K562 (cell line): ENCODE measurements around the gene LAMTOR4. TPM values are rescaled to one million over a fixed set of nuclear protein-coding genes. Genes with fewer than 3 reads are reported as not detected.

ENCODE experiments used
- AFF4 ChIP-seq: sonication (generic); formaldehyde crosslinking; IDR thresholded peaks from 2 replicates; pipeline ENCODE4 v1.8.0; 2023; ENCODE audit warnings: mild to moderate bottlenecking, missing genetic modification reagents
- ARID3A ChIP-seq: IDR thresholded peaks from 2 replicates; pipeline ENCODE4 v1.6.1; 2012; ENCODE audit warnings: low read depth, low read length, improper control_type of control experiment, borderline replicate concordance
- CC2D1A ChIP-seq: fragments of 450-650 bp; IDR thresholded peaks from 2 replicates; pipeline ENCODE4 v1.6.1; 2017; ENCODE audit warnings: mild to moderate bottlenecking
- E2F6 ChIP-seq, 2 experiments: IDR thresholded peaks; 2 replicates each; pipeline ENCODE4 v1.6.1; 2011; ENCODE audit warnings: borderline replicate concordance in 1 of 2, control low read depth in 1 of 2, low read depth in 1 of 2, low read length in 1 of 2, mild to moderate bottlenecking in 1 of 2, mixed read lengths in 1 of 2, moderate library complexity in 1 of 2; ENCODE audit not compliant: insufficient read depth in 1 of 2, insufficient read length in 1 of 2, poor library complexity in 1 of 2, severe bottlenecking in 1 of 2; ENCODE audit errors: extremely low read depth in 1 of 2
- ELF2 ChIP-seq: fragments of 250-450 bp; sonication (Bioruptor Pico); IDR thresholded peaks from 2 replicates; pipeline ENCODE4 v1.5.0; 2021; ENCODE audit warnings: mild to moderate bottlenecking
- ESRRB ChIP-seq: fragments of 250-450 bp; sonication (Bioruptor Pico); IDR thresholded peaks from 2 replicates; pipeline ENCODE4 v1.5.0; 2020; ENCODE audit warnings: mild to moderate bottlenecking, moderate library complexity, borderline replicate concordance
- FOXP1 ChIP-seq: sonication (generic); formaldehyde crosslinking; IDR thresholded peaks from 2 replicates; pipeline ENCODE4 v1.8.0; 2022; ENCODE audit warnings: mild to moderate bottlenecking, missing genetic modification reagents
- JUND ChIP-seq, 2 experiments: IDR thresholded peaks; 2 replicates in 1 of 2; 3 replicates in 1 of 2; pipeline ENCODE4 v1.6.1; 2011; ENCODE audit warnings: borderline replicate concordance in 2 of 2, low read depth in 2 of 2, low read length in 2 of 2, improper control_type of control experiment in 1 of 2, missing biosample characterization in 1 of 2, missing genetic modification characterization in 1 of 2, missing genetic modification reagents in 1 of 2
- MAFK ChIP-seq: IDR thresholded peaks from 2 replicates; pipeline ENCODE4 v1.6.1; 2011; ENCODE audit warnings: low read length, improper control_type of control experiment
- POLR2AphosphoS2 ChIP-seq: IDR thresholded peaks from 2 replicates; pipeline ENCODE4 v1.6.1; 2012; ENCODE audit warnings: low read length, improper control_type of control experiment
- PRMT5 ChIP-seq: sonication (generic); formaldehyde crosslinking; IDR thresholded peaks from 2 replicates; pipeline ENCODE4 v1.5.0; 2020; ENCODE audit warnings: missing genetic modification reagents
- SMC3 ChIP-seq: conservative IDR thresholded peaks from 2 replicates; pipeline ENCODE4 v1.6.1; 2011; ENCODE audit warnings: low read depth, low read length, improper control_type of control experiment; ENCODE audit not compliant: insufficient read depth
- ZNF232 ChIP-seq: sonication (generic); formaldehyde crosslinking; IDR thresholded peaks from 2 replicates; pipeline ENCODE4 v1.8.0; 2022; ENCODE audit warnings: mild to moderate bottlenecking, missing genetic modification reagents
- polyA plus RNA-seq, 8 experiments: library from polyadenylated mRNA; depleted of rRNA in 4 of 8; stranded (reverse) in 5 of 8; unstranded in 3 of 8; fragments of >200 nt; fragmentation: Nextera tagmentation in 2 of 8; fragmentation: Illumina TruSeq in 1 of 8; extraction: Ambion mirVana in 2 of 8; extraction: Trizol in 1 of 8; gene quantifications; 2 replicates each; pipeline versions ENCODE4 v1.2.1 to v1.2.3, GENCODE V29; 2011 to 2014; ENCODE audit warnings: inconsistent platforms in 1 of 8, missing spikeins in 1 of 8
- total RNA-seq, 7 experiments: library from RNA; depleted of rRNA in 6 of 7; stranded (reverse); fragments of >200 nt in 6 of 7; fragmentation: Illumina TruSeq in 2 of 7; extraction: Trizol in 2 of 7; gene quantifications; 2 replicates each; pipeline versions ENCODE4 v1.2.1 to v1.2.3, GENCODE V29; 2011 to 2021; ENCODE audit warnings: low replicate concordance in 1 of 7
- TF ChIP-seq, protein P1 (sequence below): sonication (generic); formaldehyde crosslinking; IDR thresholded peaks from 2 replicates; pipeline ENCODE4 v1.5.0; 2020; ENCODE audit warnings: missing genetic modification reagents
- TF ChIP-seq, protein P2 (sequence below): fragments of 250-450 bp; sonication (Bioruptor Pico); IDR thresholded peaks from 2 replicates; pipeline ENCODE4 v1.8.0; 2022; ENCODE audit warnings: inconsistent platforms

Gene LAMTOR4
- total and polyA plus RNA-seq, 9 of the 15 experiments (the other 6 are each of a cell fraction or from before 2014, with no cell fraction given), result 79.6 to 314 (median 195) TPM

- TF ChIP-seq AFF4 (CRISPR knock-in tag), result no peak
- TF ChIP-seq CC2D1A, result no peak
- no peak; the same call in 1 of the 2 replicates for TF ChIP-seq FOXP1 (CRISPR knock-in tag)
- TF ChIP-seq ELF2, result no peak
- 0 out of 2 replicates have a peak, but pooled peaks have one; percentile 14 for TF ChIP-seq ZNF232
- TF ChIP-seq JUND (IDR thresholded peaks at IDR 0.05; ENCODE audit: borderline replicate concordance, low read depth, low read length), result 0 out of 2 replicates have a peak, but pooled peaks have one; percentile 20
- no peak; the same call in 2 of the 3 replicates for TF ChIP-seq JUND (tag; IDR thresholded peaks at IDR 0.05; ENCODE audit: borderline replicate concordance, low read depth, low read length)
- no peak for TF ChIP-seq SMC3
- no peak for TF ChIP-seq PRMT5
- TF ChIP-seq, protein P1, sequence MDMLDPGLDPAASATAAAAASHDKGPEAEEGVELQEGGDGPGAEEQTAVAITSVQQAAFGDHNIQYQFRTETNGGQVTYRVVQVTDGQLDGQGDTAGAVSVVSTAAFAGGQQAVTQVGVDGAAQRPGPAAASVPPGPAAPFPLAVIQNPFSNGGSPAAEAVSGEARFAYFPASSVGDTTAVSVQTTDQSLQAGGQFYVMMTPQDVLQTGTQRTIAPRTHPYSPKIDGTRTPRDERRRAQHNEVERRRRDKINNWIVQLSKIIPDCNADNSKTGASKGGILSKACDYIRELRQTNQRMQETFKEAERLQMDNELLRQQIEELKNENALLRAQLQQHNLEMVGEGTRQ (CRISPR knock-in tag), result peak; percentile 97
- TF ChIP-seq ESRRB (CRISPR knock-in tag), result no peak
- no peak for TF ChIP-seq ARID3A
- TF ChIP-seq, protein P2, sequence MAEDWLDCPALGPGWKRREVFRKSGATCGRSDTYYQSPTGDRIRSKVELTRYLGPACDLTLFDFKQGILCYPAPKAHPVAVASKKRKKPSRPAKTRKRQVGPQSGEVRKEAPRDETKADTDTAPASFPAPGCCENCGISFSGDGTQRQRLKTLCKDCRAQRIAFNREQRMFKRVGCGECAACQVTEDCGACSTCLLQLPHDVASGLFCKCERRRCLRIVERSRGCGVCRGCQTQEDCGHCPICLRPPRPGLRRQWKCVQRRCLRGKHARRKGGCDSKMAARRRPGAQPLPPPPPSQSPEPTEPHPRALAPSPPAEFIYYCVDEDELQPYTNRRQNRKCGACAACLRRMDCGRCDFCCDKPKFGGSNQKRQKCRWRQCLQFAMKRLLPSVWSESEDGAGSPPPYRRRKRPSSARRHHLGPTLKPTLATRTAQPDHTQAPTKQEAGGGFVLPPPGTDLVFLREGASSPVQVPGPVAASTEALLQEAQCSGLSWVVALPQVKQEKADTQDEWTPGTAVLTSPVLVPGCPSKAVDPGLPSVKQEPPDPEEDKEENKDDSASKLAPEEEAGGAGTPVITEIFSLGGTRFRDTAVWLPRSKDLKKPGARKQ (CRISPR knock-in tag), result no peak
- no peak for TF ChIP-seq MAFK
- TF ChIP-seq POLR2AphosphoS2, result 0 out of 2 replicates have a peak, but pooled peaks have one; percentile 37
- TF ChIP-seq E2F6 (IDR thresholded peaks at IDR 0.05; ENCODE audit: borderline replicate concordance in 1 of 2, extremely low read depth in 1 of 2, insufficient read depth in 1 of 2, insufficient read length in 1 of 2, low read depth in 1 of 2, low read length in 1 of 2, poor library complexity in 1 of 2, severe bottlenecking in 1 of 2), result peak; percentile 65 to 82
Measured at GRCh38 chr7:100148559-100149328, at the start of gene LAMTOR4 (continued).
